Middle frontal gyrus (tissue), 1 donor: ENCODE data around the gene MEIS1.

Experiments
- DNase-seq: peaks from one replicate; pipeline ENCODE4 v3.0.0-alpha.2; 2015; ENCODE audit warnings: low spot score; ENCODE audit errors: extremely low spot score

The MEIS1 gene

DNA sequence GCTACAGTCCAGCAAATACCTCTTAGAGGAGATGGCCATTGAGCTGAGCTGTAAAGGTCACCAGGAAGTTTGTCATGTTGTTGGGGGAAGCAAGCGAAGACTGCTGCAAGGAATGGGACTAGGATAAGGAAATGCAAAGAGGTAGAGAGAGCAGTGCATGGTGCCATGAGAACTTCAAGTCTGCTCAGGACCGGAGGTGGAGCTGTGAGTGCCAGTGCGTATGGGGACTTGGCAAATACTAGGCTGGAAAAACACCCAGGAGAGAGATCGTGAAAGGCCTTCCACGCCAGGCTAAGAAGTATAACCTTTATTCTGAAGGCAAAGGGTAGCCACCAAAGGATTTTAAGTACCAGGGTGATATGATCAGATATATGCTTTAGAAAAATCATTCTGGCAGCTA, 71.3 kb downstream of the MEIS1 start:
- no peak for DNase-seq

DNA sequence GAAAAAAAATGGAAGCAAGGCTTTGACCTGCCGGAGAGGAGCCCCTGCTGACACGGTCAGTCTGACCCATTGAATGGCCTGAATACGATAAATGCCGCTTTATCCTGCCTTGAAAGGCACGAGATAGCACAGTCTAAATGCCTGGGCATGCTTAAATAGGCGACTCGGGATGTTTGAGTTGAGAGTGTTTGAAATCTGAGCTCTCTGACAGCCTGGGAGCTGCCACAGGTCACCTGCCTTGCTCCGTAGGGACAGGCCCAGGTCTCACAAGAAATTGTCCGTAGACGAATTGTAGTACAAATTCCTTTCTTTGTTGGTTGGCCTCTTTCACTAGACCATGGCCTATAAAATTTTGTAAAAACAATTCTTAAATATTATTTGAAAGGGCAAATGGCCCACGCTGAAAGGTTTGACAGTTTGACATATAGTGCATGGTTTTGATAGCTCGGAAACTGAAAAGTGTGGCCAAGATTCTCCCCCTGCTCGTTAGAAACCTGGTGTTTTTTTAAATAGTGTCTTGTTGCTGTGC, 72.8 kb downstream of the MEIS1 start:
- DNase-seq, result no peak

DNA sequence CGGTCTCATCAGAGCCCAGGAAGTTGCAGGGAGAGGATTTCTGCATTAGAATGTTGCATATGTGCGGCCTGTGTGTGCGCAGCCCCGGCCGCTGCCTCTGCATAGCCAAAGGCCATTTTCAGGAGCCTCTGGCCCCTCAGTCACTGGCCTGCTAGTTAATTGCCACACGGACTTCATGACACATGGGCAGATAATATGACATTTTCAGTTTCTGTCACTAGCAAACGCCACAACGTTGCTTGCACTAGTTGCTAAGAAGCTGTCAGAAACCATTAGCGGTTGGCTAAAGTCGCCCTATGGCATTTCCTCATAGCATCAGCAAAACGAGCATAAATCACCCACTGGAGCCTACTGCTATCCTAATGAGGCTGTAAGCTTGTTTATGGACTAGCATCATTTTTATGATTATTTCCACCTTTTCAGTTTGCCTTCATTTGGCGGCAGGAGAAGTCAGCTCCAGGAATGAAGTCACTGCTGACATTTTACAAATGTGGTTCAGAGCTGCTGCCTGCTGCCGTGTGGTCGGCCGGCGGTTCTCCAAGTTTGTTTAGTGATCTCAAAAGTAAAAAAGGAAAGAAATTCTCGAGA, 73.7 kb downstream of the MEIS1 start:
- DNase-seq, result no peak

DNA sequence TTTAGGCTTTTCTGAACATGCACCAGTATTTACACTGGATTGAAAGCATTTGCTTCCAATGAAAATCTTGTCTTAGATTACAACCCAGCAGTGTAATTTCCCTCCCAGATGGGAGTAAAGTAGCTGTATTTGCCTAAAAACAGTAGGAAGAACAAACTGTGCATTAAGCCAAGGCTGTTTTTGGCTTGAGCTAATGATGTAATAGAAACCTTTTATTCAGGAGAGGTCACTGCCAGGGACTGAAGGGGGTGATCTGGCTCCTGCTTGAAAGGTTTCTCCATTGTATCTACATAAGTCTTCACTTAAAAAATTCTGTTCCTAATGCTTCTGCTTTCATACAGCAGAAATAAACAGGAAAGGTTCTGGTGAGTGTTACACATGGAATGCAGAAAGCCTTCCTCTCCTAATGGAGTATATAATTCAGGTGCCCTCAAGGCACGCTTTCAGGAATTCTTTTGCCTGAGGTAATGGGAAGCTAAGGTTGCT, 74.4 kb downstream of the MEIS1 start:
- DNase-seq, result no peak

DNA sequence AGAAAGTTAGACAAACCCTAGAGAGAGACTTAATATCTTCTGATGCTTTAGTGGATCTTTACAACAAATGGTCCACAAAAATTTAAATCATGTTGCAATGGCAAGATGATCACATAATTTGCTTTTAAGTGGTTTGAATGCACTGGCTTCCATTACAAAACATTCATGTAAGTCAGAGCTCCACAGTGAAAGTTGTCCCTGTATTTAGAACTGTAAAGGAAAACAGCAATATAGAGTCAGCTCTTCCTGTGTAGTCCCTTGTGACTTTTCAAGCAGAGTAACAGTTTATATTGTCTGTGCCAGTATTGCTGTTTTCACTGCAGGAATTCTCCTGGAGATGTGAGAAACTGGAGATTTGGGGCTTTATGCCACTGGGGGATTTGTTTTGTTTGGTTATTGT, 77.7 kb downstream of the MEIS1 start:
- no peak for DNase-seq

DNA sequence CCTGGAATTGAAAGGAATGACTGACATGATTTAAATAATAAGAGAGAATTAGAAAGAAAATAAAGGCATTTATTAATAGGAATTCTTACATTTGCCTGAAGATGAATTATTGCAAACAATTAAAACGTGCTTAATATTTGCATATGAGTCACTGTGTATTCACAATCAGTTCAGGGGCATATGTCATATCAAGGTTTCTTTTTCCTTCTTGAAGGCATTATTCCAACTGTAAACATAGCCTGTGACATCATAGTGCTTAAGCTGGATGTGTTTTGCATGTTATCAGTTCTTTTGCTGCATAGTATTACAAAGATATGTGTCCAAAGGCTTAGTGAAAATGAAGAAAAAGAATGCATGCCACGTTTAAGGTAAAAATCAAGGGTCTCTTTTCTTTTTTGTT, 80.8 kb downstream of the MEIS1 start:
- DNase-seq, result no peak

DNA sequence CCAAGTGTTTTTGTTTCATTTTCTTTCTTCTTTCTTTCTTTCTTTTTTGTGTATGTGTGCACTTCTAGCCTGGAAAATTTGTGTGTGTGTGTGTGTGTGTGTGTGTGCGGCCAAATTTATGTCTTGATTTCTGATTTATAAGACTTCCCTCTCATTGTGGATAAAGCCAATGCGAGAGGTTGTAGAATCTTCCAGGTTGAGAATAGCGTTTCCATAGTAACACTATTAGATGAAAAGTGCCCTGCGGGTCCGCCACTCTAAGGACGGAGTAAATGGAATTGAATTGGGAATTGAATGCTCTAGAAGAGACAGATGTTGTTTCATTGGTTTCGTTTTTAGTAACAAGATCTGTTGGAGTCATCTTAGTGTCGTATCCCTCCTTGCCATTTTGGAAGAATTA, 81.6 kb downstream of the MEIS1 start:
- no peak for DNase-seq

DNA sequence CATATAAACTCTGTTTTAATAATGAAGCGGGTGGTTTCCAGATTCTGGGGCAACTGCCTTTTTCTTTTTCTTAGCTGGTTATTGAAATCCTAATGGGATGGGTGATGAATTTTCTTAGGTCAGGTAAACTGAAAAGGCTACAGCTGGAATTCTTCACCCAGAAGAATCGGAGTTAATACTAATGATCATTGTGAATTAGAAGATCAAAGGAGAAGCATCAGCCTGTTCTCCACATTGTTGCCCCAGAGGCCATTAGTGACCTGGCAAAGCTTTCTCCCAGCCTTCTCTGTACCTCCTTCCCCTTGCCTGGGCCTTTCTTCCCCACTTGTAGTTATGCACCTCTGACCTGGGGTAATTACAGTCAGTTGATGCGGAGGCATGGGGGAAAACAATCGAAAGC, 82.8 kb downstream of the MEIS1 start:
- DNase-seq, result no peak

DNA sequence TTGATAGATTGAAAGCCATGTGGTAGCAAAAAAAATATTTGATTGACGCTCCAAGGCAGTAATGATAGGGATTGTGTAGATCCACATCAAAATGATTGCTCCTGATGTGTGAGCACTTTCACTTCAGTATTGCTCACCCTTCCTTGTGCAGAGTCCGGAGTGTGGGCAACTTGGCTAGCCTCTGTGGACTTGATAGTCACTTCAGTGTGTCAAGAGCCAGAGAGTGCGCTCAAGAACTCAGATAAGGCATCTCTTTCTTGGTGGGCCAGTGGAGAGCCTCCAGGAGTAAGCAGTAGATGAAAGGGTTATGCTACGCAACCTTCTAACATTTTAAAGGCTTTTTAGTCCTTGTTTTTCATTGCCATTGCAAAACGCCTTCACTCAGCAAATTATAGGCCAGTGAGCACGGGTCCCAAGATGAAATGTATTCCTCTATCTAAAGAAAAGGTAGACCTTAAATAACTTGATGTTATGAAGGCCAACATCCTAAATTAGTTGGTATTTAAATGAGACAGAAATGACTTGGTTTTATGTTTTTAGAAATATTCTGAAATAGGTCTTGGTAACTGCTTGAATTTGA, 84.4 kb downstream of the MEIS1 start:
- no peak for DNase-seq

DNA sequence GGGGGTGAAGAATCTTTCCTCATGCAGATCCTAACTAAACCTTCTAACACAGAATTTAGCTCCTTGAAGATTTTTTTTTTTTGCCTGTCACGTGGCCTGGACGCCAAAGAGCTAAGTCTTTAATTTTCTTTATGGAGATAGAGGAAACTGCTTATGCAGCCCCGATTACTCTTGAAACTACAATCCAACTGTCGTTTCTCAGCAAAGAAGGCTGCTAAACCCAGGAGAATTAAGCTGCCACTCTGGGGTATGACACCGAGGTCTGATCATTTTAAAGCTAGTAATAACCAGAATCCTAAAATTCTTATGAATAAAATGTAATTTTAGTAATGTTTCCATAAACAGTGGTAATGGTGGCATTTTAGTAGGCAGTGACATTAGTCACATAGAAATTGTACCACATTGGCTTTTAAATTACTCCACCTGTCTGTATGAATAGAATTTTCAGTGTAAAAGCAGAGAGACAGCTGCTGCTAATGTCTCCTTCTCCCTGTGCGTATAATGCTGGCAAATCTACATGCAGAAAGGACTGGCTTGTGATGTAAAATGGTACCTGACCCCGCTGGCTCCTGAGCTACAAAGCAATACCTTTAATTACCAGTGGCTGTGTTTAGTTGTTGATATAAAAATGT, 86.5 kb downstream of the MEIS1 start:
- no peak for DNase-seq

DNA sequence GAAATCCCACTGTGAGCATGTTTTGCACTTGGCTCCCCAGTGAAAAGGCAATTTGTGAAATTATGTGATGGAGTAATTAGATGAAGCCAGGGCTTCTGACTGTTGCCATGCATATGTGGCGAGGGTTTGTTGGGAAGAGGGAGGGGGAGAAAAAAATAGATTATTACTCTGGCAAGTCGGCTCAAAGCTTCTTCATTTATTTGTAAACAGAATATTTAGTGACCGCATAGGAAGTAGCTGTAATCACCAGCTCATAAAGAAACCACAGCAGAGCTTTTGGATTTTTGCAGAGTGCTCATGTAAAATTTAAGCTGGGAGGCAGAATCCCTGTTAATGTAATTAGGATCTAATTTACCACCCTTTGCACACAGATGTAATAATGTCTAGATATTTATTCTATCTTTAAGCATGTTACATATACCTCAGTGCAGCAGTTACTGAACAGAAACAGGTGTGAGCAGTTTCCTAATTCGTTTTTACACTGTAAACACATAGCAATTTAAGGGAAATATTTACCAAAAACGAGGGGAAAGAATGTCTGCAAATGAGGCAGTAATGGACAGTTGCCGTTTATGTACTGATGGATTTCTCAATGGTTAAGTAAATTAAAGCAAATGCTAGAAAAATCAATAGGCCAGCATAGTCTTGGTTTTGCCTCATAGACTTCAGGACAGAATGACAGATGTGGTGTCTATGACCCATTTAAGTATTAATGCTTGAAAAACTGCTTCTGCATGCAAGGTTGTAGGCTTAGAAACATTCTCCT, 87.9 kb downstream of the MEIS1 start:
- no peak for DNase-seq

DNA sequence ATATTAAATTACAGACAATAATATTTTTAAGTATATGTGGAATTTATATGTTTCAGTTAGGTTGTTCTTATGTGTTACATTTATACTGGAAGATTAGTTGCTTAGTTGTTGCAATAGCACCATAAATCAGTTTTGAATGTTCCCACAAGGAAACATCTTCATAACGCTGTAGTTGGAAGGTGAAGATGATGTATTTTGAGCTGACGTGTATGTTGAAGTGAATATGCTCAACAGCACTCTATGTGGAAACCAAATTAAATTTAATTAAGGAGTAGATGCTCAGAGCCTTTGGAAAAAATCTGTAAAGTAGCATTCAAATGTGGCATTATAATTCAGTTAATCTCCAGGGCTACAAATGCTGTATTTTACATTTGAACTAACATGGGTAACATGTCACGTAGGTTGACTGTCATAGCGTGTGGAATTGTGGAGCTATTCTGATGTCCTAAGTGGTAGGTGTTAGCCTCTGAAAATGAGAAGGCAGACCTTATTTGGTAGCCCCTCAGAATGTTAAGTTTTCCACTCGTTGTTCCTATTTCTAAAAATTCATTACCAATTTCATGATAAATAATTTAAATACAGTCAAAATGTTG, 88.5 kb downstream of the MEIS1 start:
- no peak for DNase-seq

DNA sequence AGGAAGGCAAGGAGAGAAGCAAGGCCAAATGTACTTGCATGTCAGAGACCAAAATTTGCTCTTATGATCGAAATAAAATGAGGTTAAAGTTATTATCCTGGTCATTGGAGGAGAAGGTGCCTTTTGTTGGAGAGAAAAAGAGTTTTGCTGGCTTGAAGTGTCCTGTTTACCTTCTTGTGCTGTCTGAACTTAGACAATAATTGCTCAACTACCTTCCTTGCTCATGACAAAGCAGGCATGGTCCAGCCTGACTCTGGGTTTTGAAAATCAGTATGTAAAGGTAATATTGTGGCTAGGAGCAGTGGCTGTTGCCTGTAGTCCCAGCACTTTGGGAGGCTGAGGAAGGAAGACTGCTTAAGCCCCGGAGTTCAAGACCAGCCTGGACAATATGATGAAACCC, 89.1 kb downstream of the MEIS1 start:
- DNase-seq, result no peak

DNA sequence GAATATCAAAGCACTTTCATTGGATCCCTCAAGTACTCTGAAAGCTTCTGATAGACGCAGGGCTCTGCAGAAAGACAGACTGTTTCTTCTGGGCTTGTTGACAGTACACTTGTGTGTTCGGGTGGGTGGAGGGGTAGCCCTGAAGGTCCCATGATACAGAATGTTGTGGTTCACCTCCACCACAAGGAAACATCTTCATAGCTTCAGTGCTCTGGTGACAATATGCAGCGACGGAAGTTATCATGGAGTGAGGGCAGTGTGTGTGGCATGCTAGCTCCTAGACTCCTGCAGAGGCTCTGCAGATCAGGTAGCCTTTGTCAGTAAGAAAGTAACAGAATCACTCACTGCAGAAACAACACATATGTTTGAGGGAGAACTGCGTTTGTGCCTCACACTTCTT, 90.7 kb downstream of the MEIS1 start:
- no peak for DNase-seq

DNA sequence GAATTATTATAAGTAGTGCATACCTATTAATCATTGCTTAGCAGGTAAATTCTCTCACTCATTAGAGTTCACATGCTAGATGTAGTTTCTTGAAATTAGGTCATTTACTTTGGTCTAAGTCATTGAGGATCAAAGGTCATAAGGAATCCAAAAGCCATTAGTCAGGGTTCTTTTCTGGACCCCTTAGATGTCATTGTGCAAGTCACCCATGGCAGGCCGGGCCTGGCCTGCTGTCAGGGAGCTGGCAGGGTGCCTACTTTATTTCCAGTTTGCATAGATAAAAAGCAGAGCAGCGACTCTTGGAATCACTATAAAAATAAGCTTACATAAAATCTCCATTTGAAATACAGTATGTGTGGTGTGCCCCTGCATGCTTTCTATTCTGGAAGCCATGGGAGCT, 91.3 kb downstream of the MEIS1 start:
- DNase-seq, result no peak

DNA sequence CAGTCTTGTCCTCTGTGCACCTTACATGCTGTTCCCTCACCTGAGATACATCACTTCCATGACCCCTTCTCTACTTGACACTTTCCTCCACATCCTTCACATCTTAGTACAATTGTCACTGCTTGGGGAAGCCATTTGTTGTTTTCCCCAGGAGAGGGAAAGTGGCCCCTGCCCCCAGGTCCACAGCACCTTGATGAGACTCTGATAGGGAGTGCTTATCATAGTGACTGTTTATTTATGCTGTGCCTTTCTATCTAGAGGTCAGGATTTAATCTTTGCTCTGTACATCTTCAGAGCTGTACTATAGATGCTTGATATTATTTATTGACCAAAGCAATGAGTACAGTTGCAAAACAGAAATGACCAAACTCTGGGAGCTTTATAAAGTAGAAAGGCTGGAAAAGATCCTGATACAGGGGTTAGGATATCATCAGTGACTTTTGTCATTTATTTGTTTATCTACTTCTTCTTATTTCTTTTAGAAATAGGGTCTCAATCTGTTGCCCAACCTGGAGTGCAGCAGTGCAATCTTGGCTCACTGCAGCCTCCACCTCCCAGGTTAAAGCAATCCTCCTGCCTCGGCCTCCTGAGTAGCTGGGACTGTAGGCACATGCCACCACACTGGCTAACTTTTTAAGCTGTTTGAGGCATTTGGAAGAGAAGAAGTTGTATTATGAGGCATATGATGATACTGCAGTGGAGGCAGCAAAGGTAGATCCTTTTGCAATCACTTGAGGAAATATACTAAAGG, 94.2 kb downstream of the MEIS1 start:
- DNase-seq, result no peak

DNA sequence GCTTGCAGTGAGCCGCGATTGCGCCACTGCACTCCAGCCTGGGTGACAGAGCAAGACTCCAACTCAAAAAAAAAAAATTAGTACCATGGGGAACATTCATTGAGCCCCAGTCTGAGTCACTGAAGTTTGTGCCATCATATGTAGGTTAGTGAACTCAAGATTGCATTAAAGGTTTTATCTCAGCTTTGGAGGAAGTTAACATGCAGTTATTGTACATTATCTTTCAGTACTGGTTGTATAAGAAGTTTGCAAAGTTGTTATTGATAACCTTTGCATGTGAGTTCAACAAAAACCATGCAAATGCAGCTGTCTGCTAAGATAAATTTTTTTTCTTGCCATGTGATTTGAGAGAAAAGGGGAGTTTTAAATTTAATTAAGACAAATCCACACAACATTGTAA, 95.7 kb downstream of the MEIS1 start:
- no peak for DNase-seq

DNA sequence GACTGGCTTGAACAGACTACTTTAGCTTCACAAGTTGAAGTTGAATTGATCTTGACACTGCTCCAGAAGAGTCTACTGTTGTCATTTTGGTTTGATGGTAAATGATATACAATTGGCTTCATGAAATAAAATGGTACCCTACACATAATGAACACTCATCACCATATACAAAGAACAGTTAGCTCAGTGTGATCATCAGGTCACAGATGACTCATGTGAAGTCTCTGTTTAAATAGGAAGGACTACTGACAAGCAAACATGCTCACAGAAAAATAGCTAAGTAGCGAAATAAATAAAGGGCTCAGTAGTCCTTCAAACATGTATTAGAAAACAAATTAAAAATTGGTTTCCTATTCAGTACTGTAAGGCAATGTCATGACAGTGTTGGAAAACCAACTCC, 96.2 kb downstream of the MEIS1 start:
- DNase-seq, result no peak

DNA sequence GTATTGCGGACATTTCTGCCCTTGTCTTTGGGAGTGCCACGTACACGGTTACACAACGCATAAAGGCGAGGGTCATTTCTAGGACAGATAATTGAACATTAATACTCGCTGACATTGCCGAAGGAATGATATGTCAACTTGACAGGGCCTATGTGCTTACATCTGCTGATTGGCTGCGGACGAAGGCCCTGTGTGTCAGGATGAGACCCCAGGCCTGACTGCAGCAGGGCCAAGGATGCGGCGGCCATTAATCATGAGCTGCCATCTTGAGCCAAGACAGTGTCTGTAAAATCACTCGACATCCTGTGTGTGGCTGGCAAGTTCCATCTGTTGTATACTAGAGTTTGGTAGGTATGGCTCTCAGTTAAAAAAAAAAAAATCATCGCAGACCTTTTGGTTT, 96.6 kb downstream of the MEIS1 start:
- no peak for DNase-seq

DNA sequence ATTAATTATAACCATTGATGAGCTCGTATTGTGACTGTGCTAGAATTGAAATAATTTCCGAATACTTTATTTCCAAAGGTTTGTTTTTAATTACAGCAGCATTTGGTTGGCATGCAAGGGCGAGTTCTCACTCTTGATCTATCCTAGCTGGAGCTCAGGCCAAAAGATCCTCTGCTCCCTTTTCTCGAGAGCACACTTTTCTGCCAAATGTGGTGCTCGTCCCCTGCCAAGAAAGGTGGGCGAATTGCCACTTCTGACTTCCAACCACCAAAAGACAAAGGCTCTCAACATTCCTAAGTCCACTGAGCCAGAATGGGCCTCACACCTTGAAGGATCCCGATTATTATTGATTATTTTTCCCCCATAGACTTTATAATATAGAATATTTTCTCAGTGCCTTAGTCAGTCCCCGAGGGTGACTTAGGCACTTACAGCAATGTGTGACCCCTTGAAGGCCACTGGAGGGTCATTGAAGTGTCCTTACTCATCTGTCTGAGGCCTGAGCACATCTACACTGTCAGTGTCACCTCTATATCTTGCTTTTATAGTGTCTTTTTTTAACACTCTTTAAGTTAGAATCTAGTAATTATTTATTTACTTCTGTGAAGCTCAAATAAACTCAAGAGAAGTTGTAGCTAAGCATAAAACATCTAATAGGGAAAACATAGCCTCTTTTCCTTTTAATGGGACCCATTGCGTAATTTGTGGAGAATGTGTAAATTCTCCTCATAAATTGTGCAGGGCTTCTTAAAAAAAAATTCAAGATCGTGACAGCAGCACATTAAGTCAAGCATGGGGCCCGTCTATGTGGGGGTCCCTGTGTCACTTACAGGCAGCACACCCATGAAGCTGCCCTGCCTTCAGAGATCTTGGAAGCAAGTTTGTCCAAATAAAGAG, 98.3 kb downstream of the MEIS1 start:
- DNase-seq, result no peak
